Midbrain (tissue), 1 donor: ENCODE results near the gene EGFLAM.
"Not testable (repeated sequence)": the region's sequence is repeated elsewhere in the genome, so short reads cannot be mapped to it uniquely, and the experiment has no call there.

Experiments
- DNase-seq: peaks from one replicate; lab custom pipeline; 2025; lab: John Stamatoyannopoulos, UW

Gene EGFLAM

DNA sequence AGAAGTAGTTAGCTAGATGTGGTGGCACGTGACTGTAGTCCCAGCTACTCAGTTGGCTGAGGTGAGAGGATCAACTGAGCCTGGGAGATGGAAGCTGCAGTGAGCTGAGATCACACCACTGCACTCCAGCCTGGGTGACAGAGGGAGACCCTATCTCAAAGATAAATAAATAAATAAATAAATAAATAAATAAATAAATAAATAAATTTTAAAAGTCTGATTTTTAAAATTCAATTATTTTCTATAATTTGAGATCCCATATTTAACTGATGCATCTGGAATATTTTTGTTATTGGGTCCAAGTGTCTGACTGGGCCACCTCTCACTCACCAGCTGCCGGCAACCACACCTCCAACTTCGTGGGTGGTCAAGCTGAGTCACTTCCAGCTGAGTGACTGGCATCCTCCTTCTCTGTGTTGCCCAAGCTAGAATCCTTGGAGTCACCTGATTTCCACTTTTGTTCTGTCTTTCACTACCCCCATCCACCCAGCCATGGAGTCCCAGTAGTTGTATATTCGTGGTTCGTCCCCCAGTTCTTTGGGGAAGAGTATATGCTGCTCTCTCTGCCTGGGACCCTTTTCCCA, 70.9 kb downstream of the EGFLAM start:
- no peak for DNase-seq

DNA sequence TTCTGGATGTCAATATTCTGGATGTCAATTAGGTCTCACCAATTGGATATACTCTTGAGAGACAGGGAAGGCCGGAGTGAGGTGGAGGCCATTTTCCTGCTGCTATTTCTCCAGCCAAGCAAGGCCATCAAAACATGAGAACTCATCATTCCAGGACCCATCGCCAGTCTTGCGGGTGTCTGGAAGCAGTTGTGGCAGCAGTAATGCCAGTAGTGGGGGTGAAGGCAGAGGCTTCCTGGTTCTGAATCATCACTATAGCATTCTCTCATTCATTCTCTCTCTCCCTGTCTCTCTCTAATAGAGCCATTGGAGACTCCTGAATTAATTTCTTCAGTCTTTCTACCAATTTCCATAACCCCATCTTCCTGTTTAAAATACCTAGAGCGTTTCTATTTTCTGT, 71.8 kb downstream of the EGFLAM start:
- no peak for DNase-seq

DNA sequence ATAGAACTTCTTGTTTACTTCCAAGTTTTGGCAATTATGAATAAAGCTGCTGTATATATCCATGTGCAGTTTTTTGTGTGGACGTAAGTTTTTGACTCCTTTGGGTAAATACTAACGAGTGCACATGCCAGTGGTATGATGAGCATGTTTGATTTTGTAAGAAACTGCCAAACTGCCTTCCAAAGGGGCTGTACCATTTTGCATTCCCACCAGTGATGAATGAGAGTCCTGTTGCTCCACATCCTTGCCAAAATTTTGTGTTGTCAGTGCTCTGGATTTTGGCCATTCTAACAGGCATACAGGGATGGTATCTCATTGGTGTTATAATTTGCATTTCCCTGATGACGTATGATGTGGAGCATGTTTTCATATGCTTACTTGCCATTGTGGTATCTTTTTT, 73.5 kb downstream of the EGFLAM start:
- no peak for DNase-seq

DNA sequence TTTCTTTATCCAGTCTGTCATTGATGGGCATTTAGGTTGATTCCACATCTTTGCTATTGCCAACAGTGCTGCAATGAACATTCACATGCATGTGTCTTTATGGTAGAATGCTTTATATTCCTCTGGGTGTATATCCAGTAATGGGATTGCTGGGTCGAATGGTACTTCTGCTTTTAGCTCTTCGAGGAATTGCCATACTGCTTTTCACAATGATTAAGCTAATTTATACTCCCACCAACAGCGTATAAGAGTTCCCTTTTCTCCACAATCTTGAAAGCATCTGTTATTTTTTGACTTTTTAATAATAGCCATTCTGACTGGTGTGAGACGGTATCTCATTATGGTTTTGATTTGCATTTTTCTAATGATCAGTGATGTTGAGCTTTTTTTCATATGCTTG, 74.8 kb downstream of the EGFLAM start:
- not testable (repeated sequence) for DNase-seq

DNA sequence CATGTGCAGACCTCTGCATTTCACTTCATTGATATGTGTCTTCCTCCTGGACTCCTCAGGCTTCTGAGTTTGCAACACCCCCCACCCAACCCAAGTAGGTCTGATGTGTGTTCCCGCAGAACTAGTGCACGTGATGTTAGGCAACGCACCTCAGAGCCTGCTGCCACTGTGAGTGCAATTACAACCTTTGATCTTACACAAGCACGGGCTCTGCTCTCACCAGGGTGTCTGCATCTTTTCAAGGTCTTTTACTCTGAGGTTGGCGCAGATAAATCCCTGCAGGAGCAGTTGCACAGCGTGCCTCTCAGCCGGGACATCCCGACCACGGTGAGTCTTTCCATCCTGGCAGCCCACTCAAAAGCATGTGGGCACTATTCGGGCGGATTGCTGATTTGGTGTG, 80.1 kb downstream of the EGFLAM start:
- no peak for DNase-seq

DNA sequence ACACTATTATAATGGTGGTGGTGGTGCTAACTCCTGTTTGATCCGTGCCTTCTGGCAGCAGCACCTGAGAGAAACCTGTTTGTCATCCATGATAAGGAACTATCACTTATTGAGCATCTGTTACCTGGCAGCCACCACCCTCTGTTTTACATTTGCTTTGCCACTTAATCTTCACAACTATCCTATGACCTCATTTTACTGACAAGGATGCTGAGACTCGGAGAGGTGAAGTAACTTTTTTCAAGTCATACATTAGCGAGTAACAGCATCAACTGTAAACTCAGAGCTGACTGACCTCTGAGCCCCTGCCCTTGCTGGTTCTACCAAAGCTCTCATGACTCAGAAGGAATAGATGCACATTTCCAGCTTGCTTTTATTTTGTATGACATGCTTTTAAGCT, 81.1 kb downstream of the EGFLAM start:
- DNase-seq: no peak

DNA sequence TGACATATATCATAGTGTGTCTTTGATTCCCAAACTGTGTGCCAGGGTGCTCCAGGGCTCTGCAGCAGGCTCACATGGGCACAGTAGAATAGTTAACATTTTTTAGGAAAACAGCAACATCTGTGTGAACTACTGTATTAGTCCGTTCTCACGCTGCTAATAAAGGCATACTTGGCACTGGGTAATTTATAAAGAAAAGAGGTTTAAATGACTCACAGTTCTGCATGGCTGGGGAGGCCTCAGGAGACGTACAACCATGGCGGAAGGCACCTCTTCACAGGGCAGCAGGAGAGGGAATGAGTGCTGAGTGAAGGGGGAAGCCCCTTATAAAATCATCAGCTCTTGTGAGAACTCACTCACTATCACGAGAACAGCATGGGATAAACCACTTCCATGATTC, 82.7 kb downstream of the EGFLAM start:
- no peak for DNase-seq

DNA sequence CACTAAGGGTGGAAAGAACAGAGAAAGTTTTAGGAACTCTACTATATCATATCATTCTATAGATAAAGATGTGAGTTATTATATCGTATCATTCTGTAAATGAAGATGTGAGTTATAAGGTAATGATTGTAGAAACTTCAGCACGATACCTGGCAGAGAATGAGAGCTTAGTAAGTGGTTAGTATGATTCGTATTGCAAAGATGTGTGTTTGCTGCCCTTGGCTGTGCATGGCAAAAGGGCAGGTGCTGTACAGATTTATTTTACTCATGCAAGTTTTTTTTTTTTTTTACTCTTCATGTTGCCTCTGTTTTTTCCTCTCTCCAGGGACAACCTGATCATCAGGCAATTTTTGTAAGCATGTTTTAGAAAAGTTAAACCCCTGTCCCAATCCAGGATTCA, 83.3 kb downstream of the EGFLAM start:
- DNase-seq: no peak

DNA sequence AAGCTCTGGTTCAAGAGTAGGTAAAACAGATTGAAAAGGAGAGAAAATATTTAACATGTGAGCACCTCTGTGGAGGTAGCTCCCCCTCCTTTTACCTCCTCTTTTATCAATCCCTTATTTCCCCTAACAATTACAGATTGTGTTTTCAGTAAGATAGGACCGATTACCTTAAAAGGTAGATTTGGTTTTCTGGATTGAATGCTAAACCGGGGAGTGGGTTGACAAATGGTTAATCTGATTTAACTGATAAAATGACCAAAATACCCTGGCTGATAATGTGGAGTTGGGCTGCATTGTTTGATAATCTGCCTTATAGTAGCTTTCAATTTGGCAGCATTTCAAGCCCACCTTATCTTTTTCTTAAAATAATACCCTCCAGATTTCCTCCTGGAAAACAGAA, 83.9 kb downstream of the EGFLAM start:
- DNase-seq: no peak

DNA sequence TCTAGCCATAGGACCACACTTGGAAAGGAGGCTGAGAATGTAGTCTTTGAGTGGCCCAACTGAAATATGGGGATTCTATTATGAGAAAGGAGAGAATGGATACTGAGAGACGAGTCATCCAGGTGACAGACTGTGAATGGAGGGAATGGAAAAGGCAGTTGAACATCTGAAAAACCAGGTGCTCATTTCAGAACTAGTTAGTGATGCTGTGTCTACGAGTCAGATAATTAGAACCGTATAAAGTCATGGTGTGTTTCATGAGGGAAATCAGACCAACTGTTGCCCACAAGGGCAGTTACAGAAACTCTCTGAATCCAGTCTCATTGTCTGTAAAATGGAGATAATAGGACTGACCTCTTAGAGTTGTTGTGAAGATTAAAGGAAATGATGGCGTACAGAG, 86.5 kb downstream of the EGFLAM start:
- no peak for DNase-seq

DNA sequence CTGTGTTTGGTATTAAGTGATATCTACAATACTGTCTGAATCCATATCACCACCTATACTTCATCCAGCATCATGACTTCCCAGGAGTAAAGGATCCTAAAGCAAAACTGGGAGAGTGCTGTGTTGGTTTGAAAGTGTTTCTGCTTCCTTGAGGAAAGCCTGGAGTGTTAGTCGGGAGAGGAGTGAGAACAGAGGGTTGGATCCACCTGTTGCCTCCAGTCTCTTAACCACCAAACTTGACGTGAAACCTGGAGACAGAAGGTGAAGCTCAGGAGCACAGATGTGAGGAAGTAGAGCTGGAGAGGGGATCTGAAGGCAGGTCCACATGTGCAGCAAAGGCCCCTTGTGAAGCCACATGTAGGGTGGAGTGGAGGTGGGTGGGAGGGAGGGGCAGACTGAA, 88.2 kb downstream of the EGFLAM start:
- no peak for DNase-seq

DNA sequence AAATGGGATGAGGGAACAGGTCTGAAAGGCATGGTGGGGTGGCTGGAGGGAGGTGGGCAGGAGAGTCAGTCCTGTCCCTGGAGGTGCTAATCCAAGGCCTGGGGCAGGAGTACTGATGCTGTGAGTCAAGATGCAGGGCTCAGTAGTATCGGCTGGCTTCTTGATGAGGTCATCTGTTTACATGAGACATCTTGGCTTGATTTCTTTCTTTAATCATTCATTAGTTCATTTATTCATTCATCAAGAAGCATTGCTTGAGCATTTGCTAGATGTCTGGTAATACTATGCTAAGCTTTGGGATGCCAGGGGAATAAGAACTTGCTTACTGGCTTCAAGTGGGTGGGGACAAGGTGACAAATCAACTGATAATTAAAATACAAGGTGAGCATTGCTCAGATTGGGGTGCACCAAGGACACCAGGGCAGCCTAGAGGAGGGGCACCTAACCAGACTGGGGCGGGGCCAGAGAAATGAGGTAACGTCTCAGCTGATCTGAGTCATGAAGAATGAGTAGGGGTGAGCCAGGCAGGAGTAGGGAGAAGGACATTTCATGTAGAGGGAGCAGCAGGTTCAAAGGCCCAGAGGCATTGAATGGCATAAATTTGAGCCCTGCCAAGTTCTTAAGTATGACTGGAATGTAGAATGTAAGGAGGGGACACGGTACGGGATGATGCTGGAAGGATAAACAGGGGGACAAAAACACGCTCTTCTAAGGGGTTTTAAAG, 88.8 kb downstream of the EGFLAM start:
- no peak for DNase-seq

DNA sequence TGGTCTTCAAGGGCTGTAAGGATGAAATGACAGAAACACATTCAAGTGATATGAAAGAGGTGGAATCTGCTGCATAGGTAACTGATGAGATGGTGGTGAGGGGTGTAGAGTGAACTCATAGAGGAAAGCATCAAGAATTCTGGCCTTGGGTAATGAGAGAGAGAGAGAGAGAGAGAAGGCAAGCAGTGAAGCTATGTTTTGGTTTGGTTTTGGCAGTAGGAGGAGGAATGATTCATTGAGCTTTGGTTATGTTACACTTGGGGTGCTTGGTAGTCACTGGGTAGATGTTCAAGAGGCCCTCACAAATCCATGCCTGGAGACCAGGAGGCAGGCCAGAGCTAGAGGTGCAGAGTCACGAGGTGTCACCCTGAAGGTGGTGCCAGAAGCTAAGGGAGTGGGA, 89.5 kb downstream of the EGFLAM start:
- DNase-seq: no peak

DNA sequence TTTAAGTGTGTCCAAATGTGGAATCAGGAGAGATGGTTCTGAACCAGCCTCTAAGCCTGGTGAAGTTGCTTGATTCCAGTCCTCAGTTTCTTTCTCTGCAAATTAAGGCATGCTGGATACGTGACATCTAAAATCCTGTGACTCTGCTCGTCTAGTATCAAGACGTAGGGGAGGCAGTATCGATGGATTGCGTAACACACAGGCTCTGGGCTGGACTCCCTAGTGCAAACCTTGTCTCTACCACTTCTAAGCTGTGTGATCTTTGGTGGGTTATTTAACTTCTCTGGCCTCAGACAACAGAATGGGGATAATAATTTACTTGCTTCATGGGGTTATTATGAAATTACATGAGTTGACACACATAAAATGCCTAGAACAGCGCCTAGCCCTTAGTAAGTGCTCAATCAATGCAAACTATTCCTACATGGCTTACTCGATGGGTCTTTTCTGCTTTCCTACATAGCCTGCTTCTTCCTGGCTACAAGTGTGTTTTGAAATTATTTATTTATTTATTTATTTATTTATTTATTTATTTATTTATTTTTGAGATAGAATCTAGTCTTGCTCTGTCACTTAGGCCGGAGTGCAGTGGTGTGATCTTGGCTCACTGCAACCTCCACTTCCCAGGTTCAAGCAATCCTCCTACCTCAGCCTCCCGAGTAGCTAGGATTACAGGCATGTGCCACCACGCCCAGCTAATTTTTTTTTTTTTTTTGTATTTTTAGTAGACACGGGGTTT, 102.1 kb downstream of the EGFLAM start:
- no peak for DNase-seq

DNA sequence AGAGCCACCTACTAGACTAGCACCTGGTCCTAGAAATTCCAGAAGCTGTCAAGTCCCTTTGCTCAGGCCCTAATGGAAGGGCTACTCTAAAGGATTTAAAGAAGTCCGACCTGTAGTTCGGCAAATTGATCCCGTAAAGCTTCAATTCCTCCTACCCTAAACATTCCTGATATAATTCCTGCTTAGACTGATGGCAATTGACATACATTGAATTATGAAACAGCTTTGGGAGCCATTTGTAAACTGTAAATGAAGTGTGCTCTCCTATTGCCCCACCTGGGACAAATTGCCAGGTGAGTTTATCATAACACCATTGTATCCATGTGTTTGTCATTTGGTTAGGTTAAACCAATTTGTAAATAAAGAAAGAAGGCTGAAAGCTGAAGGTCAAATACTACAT, 104.4 kb downstream of the EGFLAM start:
- DNase-seq: no peak

DNA sequence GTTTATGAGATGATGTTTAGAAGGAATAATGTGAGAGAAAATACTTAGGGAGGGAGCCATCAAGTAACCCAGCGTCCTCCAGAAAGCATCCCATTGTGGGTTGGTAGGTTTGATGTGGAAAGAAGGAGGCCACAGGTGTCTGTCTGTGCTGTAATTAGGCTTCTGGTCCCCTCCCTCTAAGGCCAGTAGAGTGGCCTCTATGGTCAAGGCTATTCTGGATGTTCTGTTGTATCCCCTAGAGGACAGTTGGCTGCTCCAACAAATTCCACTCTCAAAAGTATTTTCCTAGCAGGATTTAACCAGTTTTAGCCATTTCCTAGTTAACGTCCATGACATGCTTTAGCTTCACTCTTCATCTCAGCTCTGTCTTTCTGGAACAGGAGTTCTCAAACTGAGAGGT, 106.5 kb downstream of the EGFLAM start:
- DNase-seq: no peak

DNA sequence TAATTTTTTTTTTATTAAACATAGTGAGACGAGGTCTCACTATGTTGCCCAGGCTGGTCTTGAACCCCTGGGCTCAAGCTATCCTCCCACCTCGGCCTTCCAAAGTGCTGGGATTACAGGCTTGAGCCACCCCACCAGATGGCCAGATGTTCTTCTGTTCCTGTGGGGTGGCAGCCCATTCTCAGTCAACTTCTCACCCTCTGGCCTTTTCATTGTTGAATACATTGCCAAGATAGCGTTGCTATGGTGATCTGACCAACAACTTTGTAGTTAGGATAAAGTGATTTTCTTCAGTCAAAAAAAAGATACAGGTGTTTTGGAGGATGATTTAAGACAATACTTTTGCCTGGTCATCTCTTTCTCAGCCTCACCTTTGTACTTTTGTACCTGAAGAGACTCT, 109.1 kb downstream of the EGFLAM start:
- DNase-seq: no peak

DNA sequence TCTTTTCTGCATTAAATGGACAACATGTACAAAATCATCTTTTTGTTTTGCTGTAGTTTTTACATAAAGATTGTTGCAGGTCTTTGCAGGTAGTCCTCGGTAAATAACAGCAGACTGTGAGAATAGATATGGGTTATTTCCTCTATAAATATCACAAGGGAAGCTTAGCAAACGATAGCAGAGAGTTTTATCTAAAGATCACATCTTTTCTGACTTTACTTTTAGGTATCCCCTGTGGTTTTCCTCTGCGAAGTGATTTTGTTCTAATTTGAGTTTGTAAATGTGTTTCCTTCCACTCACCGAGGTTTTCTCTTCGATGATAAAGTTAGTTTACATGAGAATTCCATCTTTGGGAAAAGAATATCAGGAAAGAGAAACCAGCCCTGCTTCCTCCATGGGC, 109.6 kb downstream of the EGFLAM start:
- DNase-seq: no peak

DNA sequence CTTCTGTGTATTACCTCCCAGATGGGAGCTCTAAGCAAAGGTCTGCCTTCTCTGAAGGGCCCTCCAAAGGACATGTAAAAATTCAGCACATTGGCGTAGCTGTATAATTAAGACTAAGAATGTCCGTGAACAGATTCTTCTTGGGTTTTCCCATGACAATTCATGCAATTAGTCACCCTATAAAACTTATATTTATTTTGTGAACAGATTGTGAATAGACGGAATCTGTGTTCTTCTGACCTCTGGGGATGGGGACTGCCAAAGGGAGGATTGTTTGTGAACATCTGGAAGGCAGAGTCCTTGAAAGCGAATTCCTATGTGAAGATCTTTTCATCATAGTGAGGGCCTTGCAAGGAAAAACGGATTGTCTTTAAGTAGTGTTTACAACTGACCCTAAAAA, 111.3 kb downstream of the EGFLAM start:
- no peak for DNase-seq

DNA sequence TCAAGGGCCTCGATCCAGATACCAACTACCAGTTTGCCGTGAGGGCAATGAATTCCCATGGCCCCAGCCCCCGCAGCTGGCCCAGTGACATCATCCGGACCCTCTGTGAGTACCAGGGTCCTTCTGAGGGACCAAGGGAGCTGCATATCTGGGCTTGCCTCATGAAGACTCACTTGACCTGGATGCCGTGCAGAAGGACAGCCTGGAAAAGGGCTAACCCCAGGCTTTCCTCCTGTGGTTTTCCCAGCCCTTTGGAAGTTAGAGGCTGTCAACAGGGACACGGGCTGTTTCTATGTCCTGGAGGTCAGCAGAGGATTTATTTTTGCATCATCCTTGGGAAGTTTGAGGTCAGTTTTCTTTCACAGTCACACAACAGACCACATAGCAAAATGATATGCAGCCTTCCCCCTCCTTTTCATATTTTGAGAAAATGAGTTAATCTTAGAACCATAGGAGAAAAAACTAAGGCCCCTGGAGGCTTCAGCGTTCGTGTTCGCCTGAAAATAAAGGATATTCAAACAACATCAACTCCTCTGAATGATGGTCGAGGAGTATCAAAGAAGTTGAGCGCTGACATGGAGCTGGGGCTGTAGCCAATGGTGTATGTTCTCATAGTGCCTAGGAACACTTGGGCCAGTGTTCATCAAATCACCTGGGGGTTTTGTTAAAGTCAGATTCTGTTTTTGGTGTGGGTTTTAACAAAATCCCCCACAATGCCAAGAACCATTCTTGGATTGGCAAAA, 112.2 kb downstream of the EGFLAM start:
- DNase-seq: no peak

DNA sequence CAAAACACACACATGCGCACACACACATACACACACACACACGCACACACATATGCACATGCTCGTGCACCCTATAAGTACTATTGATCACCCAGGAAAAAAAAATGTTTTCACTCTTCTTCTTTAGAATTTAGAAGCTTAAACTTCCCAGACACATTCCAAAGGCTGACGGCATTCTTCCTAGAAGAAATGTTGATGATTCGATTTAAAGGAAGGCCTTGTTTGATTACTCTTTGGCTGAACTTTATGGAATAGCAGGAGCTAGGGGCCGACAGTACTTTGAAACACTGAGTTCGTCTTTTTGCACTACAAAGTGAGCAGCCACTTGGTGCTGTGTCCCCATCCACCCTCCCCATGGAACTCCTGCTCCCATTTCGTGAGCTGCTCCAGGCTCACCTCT, 113.2 kb downstream of the EGFLAM start:
- DNase-seq: no peak

DNA sequence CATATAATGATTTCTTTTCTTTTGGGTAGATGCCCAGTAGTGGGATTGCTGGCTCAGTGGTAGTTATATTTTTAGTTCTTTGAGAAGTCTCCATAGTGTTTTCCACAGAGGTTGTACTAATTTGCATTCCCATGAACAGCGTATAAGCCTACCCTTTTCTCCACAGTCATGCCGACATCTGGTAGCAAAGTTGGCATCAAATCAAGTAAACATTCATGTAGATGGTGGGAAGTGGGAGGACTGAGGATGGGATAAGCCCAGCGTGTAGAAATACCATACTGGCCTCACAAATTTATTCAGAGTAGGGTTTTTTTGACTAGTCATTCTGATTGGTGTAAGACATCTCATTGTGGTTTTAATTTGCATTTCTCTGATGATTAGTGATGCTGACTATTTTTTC, 115.4 kb downstream of the EGFLAM start:
- no peak for DNase-seq

DNA sequence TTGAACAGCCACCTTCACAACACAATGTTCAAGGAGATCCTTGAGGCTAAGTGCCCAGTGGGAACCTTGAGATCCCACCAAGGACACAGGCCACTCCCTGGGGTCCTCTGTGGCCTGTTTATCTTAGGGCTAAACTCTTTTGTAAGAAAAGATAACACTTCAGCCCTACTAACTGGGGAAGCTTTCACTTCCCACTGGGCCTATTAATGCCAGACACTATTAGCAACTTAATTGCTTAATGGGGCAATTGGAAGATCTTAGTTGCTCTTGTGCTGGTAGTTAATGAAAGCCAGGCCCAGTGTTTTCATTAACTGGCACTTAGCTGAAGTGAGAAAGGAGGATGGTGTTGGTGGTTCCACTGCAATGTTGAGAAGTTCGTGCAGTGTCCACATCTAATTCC, 117.1 kb downstream of the EGFLAM start:
- DNase-seq: no peak
